HepG2 (cell line): ENCODE results near the gene POLR3GL. TPM values are rescaled to one million over a fixed set of nuclear protein-coding genes. Genes with fewer than 3 reads are reported as not detected.

Source experiments
- BRCA1 ChIP-seq: sonication (generic); formaldehyde crosslinking; IDR thresholded peaks from 2 replicates; pipeline ENCODE4 v1.4.0; 2020; ENCODE audit warnings: missing genetic modification reagents
- EZH2 ChIP-seq: conservative IDR thresholded peaks from 2 replicates; pipeline ENCODE4 v1.6.1; 2012; ENCODE audit warnings: mild to moderate bottlenecking, low read depth, low read length, moderate library complexity
- HNRNPK ChIP-seq: fragments of 200-400 bp; formaldehyde crosslinking; IDR thresholded peaks from 2 replicates; pipeline ENCODE4 v1.6.1; 2018; ENCODE audit warnings: low read length, low read depth, moderate library complexity, mild to moderate bottlenecking; ENCODE audit not compliant: poor library complexity, severe bottlenecking
- MLLT10 ChIP-seq: sonication (generic); formaldehyde crosslinking; IDR thresholded peaks from 2 replicates; pipeline ENCODE4 v1.4.0; 2020; ENCODE audit warnings: missing genetic modification reagents
- NONO ChIP-seq, 2 experiments: fragments of 450-650 bp in 1 of 2; sonication (generic) in 1 of 2; formaldehyde crosslinking in 1 of 2; IDR thresholded peaks in 1 of 2; conservative IDR thresholded peaks in 1 of 2; 2 replicates each; pipeline versions ENCODE4 v1.6.1 to v1.8.0; 2017 to 2022; ENCODE audit warnings: mild to moderate bottlenecking in 1 of 2, missing genetic modification reagents in 1 of 2, moderate library complexity in 1 of 2
- POLR2G ChIP-seq: fragments of 200-400 bp; formaldehyde crosslinking; IDR thresholded peaks from 2 replicates; pipeline ENCODE4 v1.6.1; 2018; ENCODE audit warnings: mild to moderate bottlenecking, low read depth, low read length, moderate library complexity
- RAD21 ChIP-seq: fragments of 450-650 bp; formaldehyde crosslinking; IDR thresholded peaks from 2 replicates; pipeline ENCODE4 v1.5.0; 2020; ENCODE audit warnings: mild to moderate bottlenecking
- RCOR2 ChIP-seq: IDR thresholded peaks from 2 replicates; pipeline ENCODE4 v1.6.1; 2016; ENCODE audit warnings: missing biosample characterization, missing genetic modification reagents
- SNRNP70 ChIP-seq: fragments of 200-400 bp; formaldehyde crosslinking; IDR thresholded peaks from 2 replicates; pipeline ENCODE4 v1.6.1; 2017; ENCODE audit warnings: mild to moderate bottlenecking, low read depth, low read length, moderate library complexity
- ZKSCAN8 ChIP-seq: IDR thresholded peaks from 2 replicates; pipeline ENCODE4 v1.6.1; 2016; ENCODE audit warnings: borderline replicate concordance, missing genetic modification reagents, missing compliant biosample characterization
- ZNF232 ChIP-seq: sonication (generic); formaldehyde crosslinking; IDR thresholded peaks from 2 replicates; pipeline ENCODE4 v1.4.0; 2020; ENCODE audit warnings: missing genetic modification reagents, borderline replicate concordance
- ZNF251 ChIP-seq: sonication (generic); formaldehyde crosslinking; IDR thresholded peaks from 2 replicates; pipeline ENCODE4 v1.9.0; 2021; ENCODE audit warnings: mild to moderate bottlenecking, missing genetic modification reagents
- ZNF317 ChIP-seq: sonication (generic); formaldehyde crosslinking; IDR thresholded peaks from 2 replicates; pipeline ENCODE4 v1.5.0; 2020; ENCODE audit warnings: mild to moderate bottlenecking, missing genetic modification reagents
- ZNF367 ChIP-seq: sonication (generic); formaldehyde crosslinking; IDR thresholded peaks from 2 replicates; pipeline ENCODE4 v1.4.0; 2020; ENCODE audit warnings: missing genetic modification reagents, borderline replicate concordance
- ZNF547 ChIP-seq: sonication (generic); formaldehyde crosslinking; IDR thresholded peaks from 2 replicates; pipeline ENCODE4 v1.5.1; 2020; ENCODE audit warnings: mild to moderate bottlenecking, missing genetic modification reagents
- ZNF556 ChIP-seq: sonication (generic); formaldehyde crosslinking; IDR thresholded peaks from 2 replicates; pipeline ENCODE4 v1.4.0; 2020; ENCODE audit warnings: mild to moderate bottlenecking, missing genetic modification reagents, borderline replicate concordance
- ZNF605 ChIP-seq: sonication (generic); formaldehyde crosslinking; IDR thresholded peaks from 2 replicates; pipeline ENCODE4 v1.8.0; 2022; ENCODE audit warnings: mild to moderate bottlenecking, missing genetic modification reagents
- ZSCAN31 ChIP-seq: sonication (generic); formaldehyde crosslinking; IDR thresholded peaks from 2 replicates; pipeline ENCODE4 v1.5.0; 2020; ENCODE audit warnings: low read depth, mild to moderate bottlenecking, missing genetic modification reagents
- polyA plus RNA-seq, 8 experiments: library from polyadenylated mRNA; depleted of rRNA in 3 of 8; stranded (reverse) in 7 of 8; unstranded in 1 of 8; fragments of >200 nt; fragmentation: Illumina TruSeq in 4 of 8; extraction: Trizol in 4 of 8; gene quantifications; 2 replicates each; pipeline versions ENCODE4 v1.2.1 to v1.2.3, GENCODE V29; 2011 to 2016; ENCODE audit warnings: low read depth in 4 of 8, missing spikeins in 1 of 8, mixed read lengths in 1 of 8; ENCODE audit not compliant: insufficient read depth in 1 of 8
- total RNA-seq, 5 experiments: library from RNA; depleted of rRNA; stranded (reverse); fragments of >200 nt; fragmentation: Illumina TruSeq; extraction: Trizol; gene quantifications; 2 replicates each; pipeline ENCODE4 v1.2.3, GENCODE V29; 2016; ENCODE audit warnings: low read depth in 1 of 5
- TF ChIP-seq, protein P1 (sequence below): sonication (generic); formaldehyde crosslinking; IDR thresholded peaks from 2 replicates; pipeline ENCODE4 v1.5.0; 2020; ENCODE audit warnings: mild to moderate bottlenecking, missing genetic modification reagents, borderline replicate concordance
- TF ChIP-seq, protein P2 (sequence below): sonication (generic); formaldehyde crosslinking; IDR thresholded peaks from 2 replicates; pipeline ENCODE4 v1.4.0; 2020; ENCODE audit warnings: missing genetic modification reagents
- TF ChIP-seq, protein P3 (sequence below): IDR thresholded peaks from 2 replicates; pipeline ENCODE4 v1.6.1; 2016; ENCODE audit warnings: low read depth, missing genetic modification reagents, missing compliant biosample characterization

POLR3GL gene
- total and polyA plus RNA-seq, 2 of the 13 experiments (the other 11 are each of a cell fraction or from before 2014, with no cell fraction given), result 11.5 to 12.4 TPM

GRCh38 chr1:145957443-145958319 is 6.8 kb upstream of the POLR3GL start, which contains the start of gene LIX1L (continued):
- TF ChIP-seq, protein P1, sequence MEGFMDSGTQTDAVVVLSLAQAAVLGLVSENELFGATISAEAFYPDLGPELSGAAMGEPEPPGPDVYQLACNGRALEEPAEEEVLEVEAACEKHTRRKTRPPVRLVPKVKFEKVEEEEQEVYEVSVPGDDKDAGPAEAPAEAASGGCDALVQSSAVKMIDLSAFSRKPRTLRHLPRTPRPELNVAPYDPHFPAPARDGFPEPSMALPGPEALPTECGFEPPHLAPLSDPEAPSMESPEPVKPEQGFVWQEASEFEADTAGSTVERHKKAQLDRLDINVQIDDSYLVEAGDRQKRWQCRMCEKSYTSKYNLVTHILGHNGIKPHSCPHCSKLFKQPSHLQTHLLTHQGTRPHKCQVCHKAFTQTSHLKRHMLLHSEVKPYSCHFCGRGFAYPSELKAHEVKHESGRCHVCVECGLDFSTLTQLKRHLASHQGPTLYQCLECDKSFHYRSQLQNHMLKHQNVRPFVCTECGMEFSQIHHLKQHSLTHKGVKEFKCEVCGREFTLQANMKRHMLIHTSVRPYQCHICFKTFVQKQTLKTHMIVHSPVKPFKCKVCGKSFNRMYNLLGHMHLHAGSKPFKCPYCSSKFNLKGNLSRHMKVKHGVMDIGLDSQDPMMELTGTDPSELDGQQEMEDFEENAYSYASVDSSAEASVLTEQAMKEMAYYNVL (CRISPR knock-in tag), result peak; percentile 18; the same call in 1 of the 2 replicates
- TF ChIP-seq POLR2G (peak; percentile 81), EZH2 (no peak), ZNF251 (no peak), SNRNP70 (no peak), ZNF367 (CRISPR knock-in tag) (no peak), RAD21 (CRISPR knock-in tag) (no peak), ZKSCAN8 (CRISPR knock-in tag) (0 out of 2 replicates have a peak, but pooled peaks have one; percentile 37), ZNF547 (no peak), NONO (IDR thresholded peaks at IDR 0.05) (no peak), NONO (CRISPR knock-in tag; conservative IDR thresholded peaks at IDR 0.05) (no peak), ZNF556 (no peak), ZNF605 (no peak), ZNF317 (CRISPR knock-in tag) (0 out of 2 replicates have a peak, but pooled peaks have one; percentile 6), RCOR2 (CRISPR knock-in tag) (no peak), ZNF232 (CRISPR knock-in tag) (peak; percentile 44; the same call in 1 of the 2 replicates), MLLT10 (CRISPR knock-in tag) (no peak), HNRNPK (no peak), ZSCAN31 (CRISPR knock-in tag) (no peak), BRCA1 (CRISPR knock-in tag) (no peak)
- TF ChIP-seq, protein P2, sequence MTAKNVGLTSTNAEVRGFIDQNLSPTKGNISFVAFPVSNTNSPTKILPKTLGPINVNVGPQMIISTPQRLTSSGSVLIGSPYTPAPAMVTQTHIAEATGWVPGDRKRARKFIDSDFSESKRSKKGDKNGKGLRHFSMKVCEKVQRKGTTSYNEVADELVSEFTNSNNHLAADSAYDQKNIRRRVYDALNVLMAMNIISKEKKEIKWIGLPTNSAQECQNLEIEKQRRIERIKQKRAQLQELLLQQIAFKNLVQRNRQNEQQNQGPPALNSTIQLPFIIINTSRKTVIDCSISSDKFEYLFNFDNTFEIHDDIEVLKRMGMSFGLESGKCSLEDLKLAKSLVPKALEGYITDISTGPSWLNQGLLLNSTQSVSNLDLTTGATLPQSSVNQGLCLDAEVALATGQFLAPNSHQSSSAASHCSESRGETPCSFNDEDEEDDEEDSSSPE (CRISPR knock-in tag), result peak; percentile 22; the same call in 1 of the 2 replicates
- TF ChIP-seq, protein P3, sequence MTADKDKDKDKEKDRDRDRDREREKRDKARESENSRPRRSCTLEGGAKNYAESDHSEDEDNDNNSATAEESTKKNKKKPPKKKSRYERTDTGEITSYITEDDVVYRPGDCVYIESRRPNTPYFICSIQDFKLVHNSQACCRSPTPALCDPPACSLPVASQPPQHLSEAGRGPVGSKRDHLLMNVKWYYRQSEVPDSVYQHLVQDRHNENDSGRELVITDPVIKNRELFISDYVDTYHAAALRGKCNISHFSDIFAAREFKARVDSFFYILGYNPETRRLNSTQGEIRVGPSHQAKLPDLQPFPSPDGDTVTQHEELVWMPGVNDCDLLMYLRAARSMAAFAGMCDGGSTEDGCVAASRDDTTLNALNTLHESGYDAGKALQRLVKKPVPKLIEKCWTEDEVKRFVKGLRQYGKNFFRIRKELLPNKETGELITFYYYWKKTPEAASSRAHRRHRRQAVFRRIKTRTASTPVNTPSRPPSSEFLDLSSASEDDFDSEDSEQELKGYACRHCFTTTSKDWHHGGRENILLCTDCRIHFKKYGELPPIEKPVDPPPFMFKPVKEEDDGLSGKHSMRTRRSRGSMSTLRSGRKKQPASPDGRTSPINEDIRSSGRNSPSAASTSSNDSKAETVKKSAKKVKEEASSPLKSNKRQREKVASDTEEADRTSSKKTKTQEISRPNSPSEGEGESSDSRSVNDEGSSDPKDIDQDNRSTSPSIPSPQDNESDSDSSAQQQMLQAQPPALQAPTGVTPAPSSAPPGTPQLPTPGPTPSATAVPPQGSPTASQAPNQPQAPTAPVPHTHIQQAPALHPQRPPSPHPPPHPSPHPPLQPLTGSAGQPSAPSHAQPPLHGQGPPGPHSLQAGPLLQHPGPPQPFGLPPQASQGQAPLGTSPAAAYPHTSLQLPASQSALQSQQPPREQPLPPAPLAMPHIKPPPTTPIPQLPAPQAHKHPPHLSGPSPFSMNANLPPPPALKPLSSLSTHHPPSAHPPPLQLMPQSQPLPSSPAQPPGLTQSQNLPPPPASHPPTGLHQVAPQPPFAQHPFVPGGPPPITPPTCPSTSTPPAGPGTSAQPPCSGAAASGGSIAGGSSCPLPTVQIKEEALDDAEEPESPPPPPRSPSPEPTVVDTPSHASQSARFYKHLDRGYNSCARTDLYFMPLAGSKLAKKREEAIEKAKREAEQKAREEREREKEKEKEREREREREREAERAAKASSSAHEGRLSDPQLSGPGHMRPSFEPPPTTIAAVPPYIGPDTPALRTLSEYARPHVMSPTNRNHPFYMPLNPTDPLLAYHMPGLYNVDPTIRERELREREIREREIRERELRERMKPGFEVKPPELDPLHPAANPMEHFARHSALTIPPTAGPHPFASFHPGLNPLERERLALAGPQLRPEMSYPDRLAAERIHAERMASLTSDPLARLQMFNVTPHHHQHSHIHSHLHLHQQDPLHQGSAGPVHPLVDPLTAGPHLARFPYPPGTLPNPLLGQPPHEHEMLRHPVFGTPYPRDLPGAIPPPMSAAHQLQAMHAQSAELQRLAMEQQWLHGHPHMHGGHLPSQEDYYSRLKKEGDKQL, result no peak
